H1 (cell line): ENCODE data around the gene OR6N2. TPM values are rescaled to one million over a fixed set of nuclear protein-coding genes. Genes with fewer than 3 reads are reported as not detected.

Experiments
- CTCF ChIA-PET: fragments of 300-600 bp; sonication (Branson Sonifier 250); formaldehyde crosslinking; loops from one replicate; lab custom pipeline; 2021; ENCODE audit not compliant: partially characterized antibody; lab: Charles Lee
- POLR2A ChIA-PET: fragments of 300-600 bp; sonication (Branson Sonifier 250); formaldehyde crosslinking; loops from one replicate; lab custom pipeline; 2021; ENCODE audit warnings: inconsistent platforms; ENCODE audit not compliant: partially characterized antibody; lab: Charles Lee
- DNase-seq, 2 experiments: peaks; one replicate each; pipeline versions ENCODE4 v3.0.0 to v3.0.0-alpha.2; 2010 to 2022; ENCODE audit warnings: low spot score in 2 of 2, low read depth in 1 of 2, mixed read lengths in 1 of 2
- FAIRE-seq: peaks from 2 replicates; lab custom pipeline; 2011; peaks lifted over from hg19 to GRCh38; lab: Jason Lieb, UNC
- H2AFZ ChIP-seq: 2 replicates; pipeline ENCODE4 v1.8.1; 2012; ENCODE audit warnings: low read length, inconsistent platforms
- H2AK5ac ChIP-seq: 2 replicates; pipeline ENCODE4 v1.6.1; 2013; ENCODE audit warnings: low read depth, low read length
- H2BK120ac ChIP-seq: replicated peaks from 2 replicates; pipeline ENCODE3; 2013; ENCODE audit warnings: low read depth, low read length, inconsistent platforms
- H2BK12ac ChIP-seq: 2 replicates; pipeline ENCODE4 v1.6.1; 2013; ENCODE audit warnings: low read depth, low read length
- H2BK15ac ChIP-seq: 2 replicates; pipeline ENCODE4 v1.6.1; 2013; ENCODE audit warnings: low read length
- H2BK20ac ChIP-seq: 2 replicates; pipeline ENCODE4 v1.6.1; 2013; ENCODE audit warnings: low read length
- H2BK5ac ChIP-seq: 2 replicates; pipeline ENCODE4 v1.6.1; 2013; ENCODE audit warnings: low read depth, low read length
- H3K14ac ChIP-seq: 2 replicates; pipeline ENCODE4 v1.6.1; 2013; ENCODE audit warnings: inconsistent platforms; ENCODE audit not compliant: insufficient read length
- H3K18ac ChIP-seq: 2 replicates; pipeline ENCODE4 v1.6.1; 2013; ENCODE audit warnings: low read length; ENCODE audit errors: extremely low read depth
- H3K23ac ChIP-seq: 2 replicates; pipeline ENCODE4 v1.6.1; 2013; ENCODE audit warnings: inconsistent platforms; ENCODE audit not compliant: insufficient read length
- H3K23me2 ChIP-seq: 2 replicates; pipeline ENCODE4 v1.6.1; 2013; ENCODE audit warnings: low read depth, low read length
- H3K27ac ChIP-seq: 2 replicates; pipeline ENCODE4 v1.6.1; 2011; ENCODE audit warnings: low read depth, low read length, inconsistent platforms
- H3K27me3 ChIP-seq, 4 experiments: replicated peaks in 1 of 4; 1 replicate in 1 of 4; 2 replicates in 3 of 4; pipeline versions ENCODE4 v1.6.1 to v1.8.1; 2011 to 2013; ENCODE audit warnings: low read length in 3 of 4, mild to moderate bottlenecking in 3 of 4, inconsistent platforms in 2 of 4, mixed read lengths in 2 of 4, moderate library complexity in 1 of 4; ENCODE audit not compliant: control insufficient read depth in 3 of 4, insufficient read depth in 3 of 4; ENCODE audit errors: extremely low read depth in 1 of 4
- H3K36me3 ChIP-seq, 4 experiments: 2 replicates each; pipeline versions ENCODE4 v1.6.1 to v1.8.1; 2011 to 2013; ENCODE audit warnings: mild to moderate bottlenecking in 4 of 4, low read length in 3 of 4, moderate library complexity in 2 of 4, control low read depth in 1 of 4, inconsistent platforms in 1 of 4; ENCODE audit not compliant: insufficient read depth in 4 of 4, control insufficient read depth in 2 of 4
- H3K4ac ChIP-seq: replicated peaks from 2 replicates; pipeline ENCODE3; 2013; ENCODE audit warnings: low read length, low read depth, mixed read lengths, inconsistent platforms; ENCODE audit not compliant: insufficient read length
- H3K4me1 ChIP-seq, 4 experiments: replicated peaks in 1 of 4; 1 replicate in 1 of 4; 2 replicates in 3 of 4; pipeline versions ENCODE4 v1.6.1 to v1.8.1; 2011 to 2013; ENCODE audit warnings: low read length in 3 of 4, inconsistent platforms in 2 of 4, mixed read lengths in 1 of 4; ENCODE audit not compliant: insufficient read depth in 4 of 4, control insufficient read depth in 3 of 4
- H3K4me2 ChIP-seq, 2 experiments: 2 replicates each; pipeline versions ENCODE4 v1.6.1 to v1.8.1; 2011 to 2013; ENCODE audit warnings: low read depth in 2 of 2, low read length in 2 of 2, control low read depth in 1 of 2, inconsistent platforms in 1 of 2, mild to moderate bottlenecking in 1 of 2; ENCODE audit not compliant: insufficient read depth in 1 of 2
- H3K4me3 ChIP-seq, 4 experiments: fragments of 200-600, 300-600 bp in 1 of 4; sonication (generic), shearing (Covaris generic), sonication (Bioruptor Twin) in 1 of 4; 2 replicates each; pipeline versions ENCODE4 v1.5.1 to v1.8.1; 2011 to 2016; ENCODE audit warnings: low read length in 4 of 4, low read depth in 3 of 4, control low read depth in 2 of 4, inconsistent platforms in 2 of 4, mild to moderate bottlenecking in 2 of 4, mixed read lengths in 1 of 4, moderate library complexity in 1 of 4; ENCODE audit not compliant: insufficient read depth in 2 of 4; ENCODE audit errors: extremely low read depth in 1 of 4
- H3K56ac ChIP-seq: replicated peaks from 2 replicates; pipeline ENCODE3; 2013; ENCODE audit warnings: low read depth, mild to moderate bottlenecking, mixed read lengths, low read length, inconsistent platforms; ENCODE audit not compliant: insufficient read length
- H3K79me1 ChIP-seq: 2 replicates; pipeline ENCODE4 v1.6.1; 2013; ENCODE audit warnings: low read depth, low read length, control low read depth
- H3K79me2 ChIP-seq, 2 experiments: 2 replicates each; pipeline versions ENCODE4 v1.6.1 to v1.8.1; 2012 to 2013; ENCODE audit warnings: low read length in 2 of 2, mild to moderate bottlenecking in 2 of 2, inconsistent platforms in 1 of 2; ENCODE audit not compliant: insufficient read depth in 2 of 2, control insufficient read depth in 1 of 2
- H3K9ac ChIP-seq, 4 experiments: replicated peaks in 1 of 4; 1 replicate in 1 of 4; 2 replicates in 3 of 4; pipeline versions ENCODE4 v1.6.1 to v1.8.1; 2011 to 2013; ENCODE audit warnings: low read depth in 3 of 4, low read length in 3 of 4, control low read depth in 2 of 4, mild to moderate bottlenecking in 2 of 4, moderate library complexity in 2 of 4, inconsistent platforms in 1 of 4; ENCODE audit errors: extremely low read depth in 1 of 4
- H3K9me3 ChIP-seq, 2 experiments: 2 replicates each; pipeline versions ENCODE4 v1.6.1 to v1.8.1; 2012 to 2013; ENCODE audit warnings: mild to moderate bottlenecking in 2 of 2, moderate library complexity in 2 of 2, control low read depth in 1 of 2, inconsistent platforms in 1 of 2, low read depth in 1 of 2, low read length in 1 of 2, mixed read lengths in 1 of 2; ENCODE audit not compliant: insufficient read depth in 2 of 2
- H4K20me1 ChIP-seq, 2 experiments: replicated peaks in 1 of 2; 2 replicates each; pipeline versions ENCODE3 to v1.8.1; 2011 to 2013; ENCODE audit warnings: inconsistent platforms in 2 of 2, low read length in 2 of 2, mild to moderate bottlenecking in 1 of 2; ENCODE audit not compliant: insufficient read depth in 2 of 2, control insufficient read depth in 1 of 2
- H4K5ac ChIP-seq: 2 replicates; pipeline ENCODE4 v1.6.1; 2013; ENCODE audit warnings: low read length, low read depth, mixed read lengths, inconsistent platforms; ENCODE audit not compliant: insufficient read length
- H4K8ac ChIP-seq: 2 replicates; pipeline ENCODE4 v1.8.0; 2013; ENCODE audit warnings: mild to moderate bottlenecking, moderate library complexity, low read length, inconsistent platforms; ENCODE audit not compliant: insufficient read depth; ENCODE audit errors: extremely low read depth
- H4K91ac ChIP-seq: replicated peaks from 2 replicates; pipeline ENCODE3; 2013; ENCODE audit warnings: low read length, mixed read lengths, inconsistent platforms; ENCODE audit not compliant: insufficient read length
- BCL11A ChIP-seq, 2 experiments: IDR thresholded peaks; one replicate each; pipeline ENCODE4 v1.6.1; 2011; ENCODE audit warnings: low read depth in 2 of 2, low read length in 2 of 2, mild to moderate bottlenecking in 2 of 2
- CEBPB ChIP-seq: IDR thresholded peaks from 2 replicates; pipeline ENCODE4 v1.6.1; 2012; ENCODE audit warnings: low read depth, low read length
- E2F6 ChIP-seq: IDR thresholded peaks from 2 replicates; pipeline ENCODE4 v1.6.1; 2012; ENCODE audit warnings: inconsistent platforms
- FOSL1 ChIP-seq: IDR thresholded peaks from 2 replicates; pipeline ENCODE4 v1.6.1; 2011; ENCODE audit warnings: mild to moderate bottlenecking, low read depth, low read length, moderate library complexity; ENCODE audit not compliant: insufficient read depth
- JUN ChIP-seq: IDR thresholded peaks from 2 replicates; pipeline ENCODE4 v1.6.1; 2011; ENCODE audit warnings: low read depth, mild to moderate bottlenecking, improper control_type of control experiment, low read length
- JUND ChIP-seq: IDR thresholded peaks from 2 replicates; pipeline ENCODE4 v1.6.1; 2011; ENCODE audit warnings: mild to moderate bottlenecking, improper control_type of control experiment, low read length
- KDM1A ChIP-seq: fragments of 200-600, 300-600 bp; sonication (generic); IDR thresholded peaks from 2 replicates; pipeline ENCODE4 v1.7.1; 2016; ENCODE audit warnings: mild to moderate bottlenecking, low read length, borderline replicate concordance
- POLR2A ChIP-seq, 2 experiments: IDR thresholded peaks; 1 replicate in 1 of 2; 2 replicates in 1 of 2; pipeline ENCODE4 v1.6.1; 2011; ENCODE audit warnings: low read depth in 2 of 2, low read length in 2 of 2, mild to moderate bottlenecking in 2 of 2; ENCODE audit errors: control extremely low read depth in 1 of 2
- RNF2 ChIP-seq: fragments of 200-900, 300-1000 bp; sonication (generic); IDR thresholded peaks from 2 replicates; pipeline ENCODE4 v1.7.1; 2016; ENCODE audit warnings: borderline replicate concordance, low read depth, mild to moderate bottlenecking, antibody characterized with exemption, low read length; ENCODE audit not compliant: poor library complexity, severe bottlenecking; ENCODE audit errors: missing control alignments
- SIRT6 ChIP-seq: IDR thresholded peaks from one replicate; pipeline ENCODE4 v1.7.1; 2012; ENCODE audit warnings: low read length, inconsistent platforms
- SRF ChIP-seq: IDR thresholded peaks from 2 replicates; pipeline ENCODE4 v1.6.1; 2011; ENCODE audit warnings: mild to moderate bottlenecking, low read depth, low read length, moderate library complexity
- TAF7 ChIP-seq: optimal IDR thresholded peaks from 2 replicates; pipeline ENCODE3; 2011; ENCODE audit warnings: low read depth, mild to moderate bottlenecking, inconsistent platforms, low read length, moderate library complexity, borderline replicate concordance
- TCF12 ChIP-seq: IDR thresholded peaks from 2 replicates; pipeline ENCODE4 v1.6.1; 2011; ENCODE audit warnings: low read depth, mild to moderate bottlenecking, low read length
- WGBS, 2 experiments: shearing (Covaris generic) in 1 of 2; methylation state at CpG; one replicate each; pipeline versions ENCODE4 v1.1.6 to v1.1.7; 2013 to 2015; ENCODE audit warnings: low lambda C conversion rate in 2 of 2, mixed read lengths in 2 of 2, inconsistent platforms in 1 of 2, low coverage in 1 of 2, missing lambda C conversion rate in 1 of 2; ENCODE audit not compliant: insufficient replicate concordance in 2 of 2, insufficient coverage in 1 of 2, insufficient read length in 1 of 2; ENCODE audit errors: extremely low coverage in 1 of 2, missing lambda C conversion rate in 1 of 2; 5-methylcytosine and 5-hydroxymethylcytosine counted together
- polyA plus RNA-seq, 7 experiments: library from polyadenylated mRNA; depleted of rRNA in 3 of 7; stranded (reverse) in 5 of 7; unstranded in 2 of 7; fragments of >200 nt in 5 of 7; fragments of 200-250 nt in 2 of 7; gene quantifications; 1 replicate in 5 of 7; 2 replicates in 1 of 7; 4 replicates in 1 of 7; pipeline versions ENCODE4 v1.2.1 to v1.2.3, GENCODE V29; 2011 to 2013; ENCODE audit warnings: missing spikeins in 2 of 7, mixed read lengths in 2 of 7
- total RNA-seq: library from RNA; stranded (reverse); fragmentation: NEBNext Ultra II Directional; extraction: Animal tissue kit (Norgen Biotek cat#: 25700); gene quantifications from 2 replicates; pipeline ENCODE4 v1.2.1, GENCODE V29; 2021

OR6N2 gene
- total and polyA plus RNA-seq, 2 of the 8 experiments (the other 6 are each of a cell fraction or from before 2014, with no cell fraction given): not detected

DNA sequence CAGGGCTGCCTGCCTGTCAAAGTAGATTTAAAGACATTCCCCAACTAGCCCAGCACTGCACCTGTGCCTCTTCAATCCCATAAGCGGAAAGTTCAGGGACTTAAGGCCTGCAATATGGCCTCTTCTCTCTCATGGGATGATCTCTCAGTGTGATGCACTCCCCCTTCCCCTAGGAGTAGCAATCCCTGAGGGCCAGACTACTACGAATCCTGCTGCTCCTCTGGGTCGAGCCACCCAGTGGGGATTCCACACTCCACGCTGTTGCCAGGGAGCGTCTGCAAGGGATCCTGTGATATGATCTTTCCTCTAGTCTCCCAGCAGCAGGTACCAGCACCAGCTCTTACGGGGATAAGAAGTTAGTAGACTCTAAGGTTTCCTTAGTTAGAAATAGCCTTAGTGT, 13.2 kb upstream of the OR6N2 start:
- CTCF ChIA-PET: interaction anchor here (0.5 to 2.9 kb wide), 25 partner anchors 9 to 982 kb away, joined by 3 to 10 read pairs (median 4); no protein-coding TSS in a partner anchor
- FAIRE-seq: no peak

More for the DNA sequence above, 13.2 kb upstream of the OR6N2 start:
- Histone ChIP-seq H3K9ac (no peak overlapping the region), H3K18ac (no peak overlapping the region), H4K20me1 (no peaks in the 10 kb centered on the region), H3K9me3 (no peaks in the 10 kb centered on the region), H3K27ac (no peak overlapping the region), H3K36me3 (no peaks in the 10 kb centered on the region), H4K5ac (no peak overlapping the region), H3K79me1 (no peaks in the 10 kb centered on the region), H2BK12ac (no peak overlapping the region), H3K79me2 (no peaks in the 10 kb centered on the region), H3K4me3 (no peak overlapping the region), H4K91ac (no peak overlapping the region), H3K14ac (no peak overlapping the region), H3K23me2 (no peaks in the 10 kb centered on the region), H2BK5ac (no peak overlapping the region), H3K4me2 (no peak overlapping the region), H3K4me1 (no peaks in the 10 kb centered on the region), H3K27me3 (no peaks in the 10 kb centered on the region), H2AK5ac (no peak overlapping the region), H3K4ac (no peak overlapping the region), H2BK15ac (no peak overlapping the region), H3K56ac (no peak overlapping the region), H4K8ac (no peak overlapping the region), H2BK120ac (no peak overlapping the region), H3K23ac (no peak overlapping the region), H2AFZ (peak overlapping the region; percentile 81), H2BK20ac (no peak overlapping the region)
- no peak for DNase-seq
- POLR2A ChIA-PET: no interaction called here
- 85% methylated on average over 6 of the region's 6 CpGs; no CpG with 5 or more reads in 1 of the 2 experiments for WGBS, 2 experiments
- TF ChIP-seq TCF12: no peak
- TF ChIP-seq CEBPB: no peak
- TF ChIP-seq TAF7: no peak
- no peak for TF ChIP-seq JUND
- no peak for TF ChIP-seq KDM1A
- TF ChIP-seq SIRT6: no peak
- no peak for TF ChIP-seq POLR2A (IDR thresholded peaks at IDR 0.05; ENCODE audit: control extremely low read depth in 1 of 2, low read depth in 2 of 2, low read length in 2 of 2)
- no peak for TF ChIP-seq RNF2
- no peak for TF ChIP-seq BCL11A (IDR thresholded peaks at IDR 0.05; ENCODE audit: low read depth in 2 of 2, low read length in 2 of 2)
- TF ChIP-seq JUN: no peak
- TF ChIP-seq SRF: no peak
- TF ChIP-seq FOSL1: no peak
- TF ChIP-seq E2F6: no peak
